GM23248 (cell line): ENCODE measurements around the gene SCYL3.

ENCODE experiments used
- EZH2 ChIP-seq: fragments of 200-600 bp; sonication (generic); IDR thresholded peaks from 2 replicates; pipeline ENCODE4 v1.6.1; 2018; ENCODE audit warnings: antibody characterized with exemption, mild to moderate bottlenecking; ENCODE audit not compliant: insufficient read depth, poor library complexity, severe bottlenecking
- EZH2phosphoT487 ChIP-seq: fragments of 200-600 bp; sonication (generic); IDR thresholded peaks from 2 replicates; pipeline ENCODE4 v1.6.1; 2018; ENCODE audit warnings: antibody characterized with exemption, moderate library complexity, mild to moderate bottlenecking, low read depth; ENCODE audit not compliant: insufficient read depth

- TF ChIP-seq EZH2 = no peak
- TF ChIP-seq EZH2phosphoT487 = no peak
Observed at GRCh38 chr1:169941982-169942830, 48.5 kb upstream of the SCYL3 start.
